GM19372 (cell line): ENCODE results near the gene CEP112.
"Not testable (repeated sequence)": the region's sequence is repeated elsewhere in the genome, so short reads cannot be mapped to it uniquely, and the experiment has no call there.

ENCODE experiments used
- ATAC-seq: cut with Tn5 transposase; IDR thresholded peaks from one replicate; pipeline ENCODE4 v1.9.1; 2021; ENCODE audit warnings: mild to moderate bottlenecking, low read depth, moderate library complexity; ENCODE audit not compliant: unreplicated experiment

The CEP112 gene

DNA sequence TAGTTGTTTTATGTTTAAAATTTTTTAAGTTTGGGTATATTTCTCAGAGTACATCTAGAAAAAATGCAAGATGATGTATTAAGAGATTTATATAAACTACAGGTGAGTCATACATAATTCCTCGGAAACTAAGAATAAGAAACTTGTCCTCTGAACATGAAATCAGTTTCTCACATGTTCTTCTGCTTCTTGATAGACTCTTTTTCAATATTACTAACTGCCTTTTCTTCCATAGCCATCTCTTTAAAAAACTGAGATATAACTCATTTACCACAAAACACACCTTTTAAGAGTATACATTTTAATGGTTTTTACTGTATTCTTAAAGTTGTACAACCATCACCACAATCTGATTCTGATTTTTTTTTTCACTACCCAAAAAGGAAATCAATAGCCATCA is 392.1 kb downstream of the CEP112 start:
- ATAC-seq = no peak

DNA sequence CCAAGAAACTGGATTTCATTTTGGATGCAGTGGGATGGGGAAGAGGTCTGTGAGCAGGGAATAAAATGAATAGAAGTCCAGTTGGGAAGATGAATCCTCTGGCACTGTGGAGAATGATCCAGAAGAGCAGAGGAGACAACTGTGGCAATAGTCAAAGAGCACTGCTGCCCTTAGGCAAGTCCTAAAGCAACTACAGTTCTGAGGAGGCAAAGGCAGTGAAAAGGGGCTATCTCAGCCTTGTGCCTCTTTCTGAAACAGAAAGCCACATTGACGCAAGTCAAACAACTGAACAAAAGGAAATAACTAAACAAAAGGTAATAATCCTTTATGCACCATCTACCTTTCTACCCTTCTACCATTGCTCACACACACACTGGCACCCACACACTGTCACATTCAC is 392.5 kb downstream of the CEP112 start:
- ATAC-seq = no peak

DNA sequence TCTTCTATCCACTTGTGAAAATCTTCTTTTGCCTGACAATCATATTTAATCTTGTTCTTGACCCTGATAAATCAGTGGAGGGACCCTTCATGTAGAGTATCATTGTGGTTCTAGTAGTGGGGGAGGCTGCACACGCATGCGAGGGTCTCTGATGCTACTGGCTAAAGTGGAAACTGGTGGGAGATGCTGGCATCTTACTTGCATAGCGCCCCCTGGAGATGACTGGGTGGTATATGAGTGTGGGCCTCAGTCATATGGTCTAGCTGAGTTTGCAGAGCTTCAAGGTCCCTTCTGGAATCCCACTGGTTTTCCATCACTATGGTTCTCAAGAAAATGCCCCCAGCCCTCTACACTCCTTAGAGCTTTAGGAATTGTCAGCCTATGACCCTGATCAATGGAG is 394.1 kb downstream of the CEP112 start:
- ATAC-seq = no peak

DNA sequence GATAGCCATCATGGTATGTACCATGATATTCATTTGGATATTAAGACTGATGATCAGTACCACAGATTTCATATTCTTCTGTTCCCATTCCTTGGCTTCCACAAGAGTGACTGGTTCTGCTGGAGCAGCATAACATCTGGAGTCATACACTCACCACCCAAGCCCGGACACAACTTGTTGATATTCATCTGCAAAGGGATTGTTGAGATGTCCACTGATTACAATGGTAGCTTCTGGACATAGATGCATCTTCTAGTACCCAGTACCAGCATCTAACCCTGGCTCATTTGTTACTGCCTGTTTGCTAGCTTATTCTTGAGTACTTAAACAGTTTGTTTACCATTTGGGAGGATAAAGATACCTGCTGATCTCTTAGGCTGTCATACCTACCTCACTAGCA is 394.8 kb downstream of the CEP112 start:
- no peak for ATAC-seq

DNA sequence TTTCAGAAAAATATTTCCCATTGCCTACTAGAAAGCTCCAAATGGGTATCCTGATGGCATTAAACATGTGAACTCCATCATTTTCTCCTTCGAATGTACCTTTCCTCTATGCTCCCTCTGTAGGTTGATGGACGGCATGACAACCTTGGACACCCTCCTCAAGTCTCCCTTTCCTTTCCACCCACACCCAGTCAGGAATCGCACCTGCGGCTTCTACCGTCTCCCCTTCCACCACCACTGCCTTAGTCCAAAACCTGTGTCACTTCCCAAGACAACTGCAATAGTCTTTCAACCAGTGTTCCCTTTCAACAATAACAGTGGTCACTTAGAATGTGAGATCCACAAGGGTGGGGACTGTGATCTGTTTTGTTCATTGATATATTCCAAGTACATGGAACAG is 397.4 kb downstream of the CEP112 start:
- ATAC-seq = no peak

DNA sequence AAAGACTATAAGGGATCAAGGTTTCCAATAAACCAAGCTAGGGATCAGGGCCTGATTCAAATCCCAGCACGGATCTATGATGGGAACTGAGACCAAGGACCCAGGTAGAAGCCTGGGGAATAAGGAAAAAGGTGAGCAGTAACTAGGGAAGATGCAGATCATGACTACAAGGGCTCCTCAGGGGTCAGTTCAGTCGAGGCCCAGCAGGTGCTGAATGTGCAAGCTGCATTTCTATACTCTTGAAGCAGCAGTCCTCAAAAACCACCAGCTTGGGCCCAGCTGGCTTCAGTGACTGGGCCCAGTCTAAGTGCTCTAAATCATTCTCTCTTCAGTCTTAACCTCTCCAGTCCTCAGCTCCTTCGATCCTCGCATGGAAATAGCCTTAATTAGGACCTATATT is 401.7 kb downstream of the CEP112 start:
- ATAC-seq = no peak

DNA sequence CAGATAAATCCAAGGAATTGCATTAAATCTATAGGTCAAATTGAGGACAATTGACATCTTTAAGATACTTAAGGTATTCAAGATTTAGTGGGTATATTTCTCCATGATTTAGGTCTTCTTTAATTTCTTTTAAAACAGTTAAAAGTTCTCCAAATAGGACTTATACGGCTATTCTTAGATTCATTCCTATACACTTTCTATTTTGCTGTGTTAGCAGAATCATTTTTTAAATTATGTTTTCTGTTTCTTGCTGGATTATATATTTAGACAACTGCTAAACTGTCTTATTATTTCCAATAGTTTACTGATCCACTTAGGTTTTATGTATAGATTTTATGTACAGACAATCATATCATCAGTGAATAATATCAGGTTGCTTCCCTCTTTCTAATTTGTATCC is 404.4 kb downstream of the CEP112 start:
- ATAC-seq = no peak

DNA sequence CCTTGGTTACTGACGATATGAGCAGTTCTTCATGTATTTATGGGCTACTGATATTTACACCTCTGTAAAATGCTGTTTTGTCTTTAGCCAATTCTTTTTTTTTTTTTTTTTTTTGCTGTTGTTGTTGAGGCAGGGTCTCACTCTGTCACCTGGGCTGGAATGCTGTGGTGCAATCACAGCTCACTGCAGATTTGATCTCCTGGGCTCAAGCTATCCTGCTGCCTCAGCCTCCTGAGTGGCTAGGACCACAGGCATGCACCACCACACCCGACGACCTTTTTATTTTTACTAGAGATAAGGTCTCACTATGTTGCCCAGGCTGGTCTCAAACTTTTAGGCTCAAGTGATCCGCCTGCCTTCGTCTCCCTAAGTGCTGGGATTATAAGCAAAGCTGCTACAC is 405.5 kb downstream of the CEP112 start:
- ATAC-seq = no peak

DNA sequence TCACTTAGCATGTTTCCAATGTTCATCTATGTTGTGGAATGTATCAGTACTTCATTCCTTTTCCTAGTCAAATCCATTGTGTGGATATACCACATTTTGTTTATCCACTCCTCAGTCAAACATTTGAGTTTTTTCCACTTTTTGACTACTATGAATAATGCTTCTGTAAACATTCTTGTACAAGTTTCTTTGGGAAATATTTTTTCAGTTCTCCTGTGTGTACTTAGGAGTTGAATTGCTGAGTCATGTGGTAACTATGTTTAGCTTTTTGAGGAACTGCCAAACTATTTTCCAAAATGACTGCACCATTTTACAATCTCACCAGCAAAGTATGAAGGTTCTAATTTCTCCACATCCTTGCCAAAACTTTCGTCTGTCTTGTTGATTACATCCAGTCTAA is 406.8 kb downstream of the CEP112 start:
- ATAC-seq = no peak

DNA sequence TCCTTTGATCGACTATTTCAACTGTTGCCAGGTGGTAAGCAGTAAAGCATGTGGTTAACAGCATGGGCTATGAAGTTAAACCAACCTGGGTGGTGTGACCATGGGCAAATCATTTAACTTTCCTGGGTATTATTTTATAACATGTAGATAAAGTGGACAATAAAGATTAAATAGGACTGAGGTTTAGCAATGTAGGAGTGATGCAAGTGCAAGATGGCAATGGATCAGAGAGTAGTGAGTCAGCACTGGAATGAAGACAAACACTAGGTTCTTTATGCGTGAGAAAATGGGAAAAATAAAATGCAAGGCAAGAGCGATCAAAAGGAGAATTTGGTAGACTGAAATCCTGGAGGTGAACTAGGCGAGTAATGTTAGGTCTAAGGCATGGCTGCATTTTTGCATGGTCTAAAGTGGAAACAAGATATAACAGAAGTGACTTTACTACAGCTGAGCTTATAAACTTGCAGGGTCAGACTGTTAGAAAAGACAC is 408.0 kb downstream of the CEP112 start:
- no peak for ATAC-seq

DNA sequence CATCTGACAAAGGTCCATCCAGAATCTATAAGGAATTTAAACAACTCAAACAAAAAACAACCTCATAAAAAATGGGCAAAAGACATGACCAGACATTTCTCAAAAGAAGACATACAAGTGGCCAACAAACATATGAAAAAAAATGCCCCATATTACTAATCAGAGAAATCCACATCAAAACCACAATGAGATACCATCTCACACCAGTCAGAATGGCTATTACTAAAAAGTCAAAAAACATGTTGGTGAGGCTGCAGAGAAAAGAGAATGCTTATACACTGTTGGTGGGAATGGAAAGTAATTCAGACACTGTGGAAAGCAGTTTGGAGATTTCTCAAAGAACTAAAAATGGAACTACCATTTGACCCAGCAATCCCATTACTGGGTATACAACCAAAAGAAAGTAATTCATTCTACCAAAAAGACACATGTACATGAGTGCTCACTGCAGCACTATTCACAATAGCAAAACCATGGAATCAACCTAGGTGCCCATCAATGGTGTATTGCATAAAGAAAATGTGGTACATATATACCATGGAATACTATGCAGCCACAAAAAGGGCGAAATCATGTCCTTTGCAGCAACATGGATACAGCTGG is 409.7 kb downstream of the CEP112 start:
- ATAC-seq = not testable (repeated sequence)

DNA sequence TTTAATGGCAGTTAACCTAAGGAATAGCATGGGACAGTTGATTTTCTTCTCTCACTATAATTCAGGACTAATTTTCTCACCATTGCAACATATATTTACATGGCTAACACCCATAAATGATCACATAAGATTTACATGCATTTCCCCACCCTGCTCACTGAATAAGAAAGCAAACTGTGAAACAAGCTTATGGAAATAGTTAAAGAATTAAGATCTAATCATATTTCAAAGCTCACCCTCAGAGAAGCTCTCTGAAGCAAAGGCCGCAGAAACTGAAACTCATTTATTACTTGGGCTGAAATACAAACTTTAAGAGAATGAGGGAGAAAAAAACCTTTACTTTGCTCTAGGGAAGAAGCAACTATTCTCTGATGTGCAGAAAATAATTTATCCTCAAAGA is 411.8 kb downstream of the CEP112 start:
- ATAC-seq = no peak

DNA sequence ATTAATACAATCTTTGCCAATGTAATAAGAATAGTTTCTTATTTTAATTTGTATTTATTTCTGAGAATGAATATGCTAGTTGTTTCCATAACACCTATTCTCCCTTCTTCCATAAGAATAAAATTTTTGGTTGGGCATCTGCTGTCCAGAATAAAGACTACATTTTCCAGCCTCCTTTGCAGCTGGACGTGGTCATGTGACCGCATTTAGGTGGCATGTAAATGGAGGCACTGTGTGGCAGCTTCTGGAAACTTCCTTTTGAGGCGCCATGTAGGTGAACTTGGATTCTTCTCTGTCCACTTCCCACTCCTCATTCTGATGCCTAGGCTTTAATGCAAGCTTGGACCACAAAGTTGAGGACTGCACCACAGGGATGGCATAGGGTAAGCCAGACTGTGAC is 415.0 kb downstream of the CEP112 start:
- ATAC-seq = no peak

DNA sequence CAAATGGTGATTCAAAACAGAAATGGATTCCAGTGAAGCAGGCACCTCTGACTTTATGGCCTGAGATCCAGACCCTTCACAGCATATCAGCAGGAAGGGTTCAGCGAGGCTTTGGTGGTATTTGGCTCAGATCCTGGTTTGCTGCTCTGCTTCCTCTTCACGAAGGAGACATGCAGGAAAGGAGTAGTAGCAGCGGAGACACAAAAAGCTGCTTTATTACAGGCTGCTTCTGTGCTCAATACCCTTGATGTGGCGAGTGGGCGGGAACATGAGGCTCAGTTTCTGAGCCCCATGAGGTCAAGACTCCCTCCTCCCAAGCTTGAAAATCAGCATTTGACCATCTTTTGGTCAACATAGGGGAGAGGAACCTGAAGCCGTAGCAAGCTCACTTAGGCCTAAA is 417.1 kb downstream of the CEP112 start:
- no peak for ATAC-seq

DNA sequence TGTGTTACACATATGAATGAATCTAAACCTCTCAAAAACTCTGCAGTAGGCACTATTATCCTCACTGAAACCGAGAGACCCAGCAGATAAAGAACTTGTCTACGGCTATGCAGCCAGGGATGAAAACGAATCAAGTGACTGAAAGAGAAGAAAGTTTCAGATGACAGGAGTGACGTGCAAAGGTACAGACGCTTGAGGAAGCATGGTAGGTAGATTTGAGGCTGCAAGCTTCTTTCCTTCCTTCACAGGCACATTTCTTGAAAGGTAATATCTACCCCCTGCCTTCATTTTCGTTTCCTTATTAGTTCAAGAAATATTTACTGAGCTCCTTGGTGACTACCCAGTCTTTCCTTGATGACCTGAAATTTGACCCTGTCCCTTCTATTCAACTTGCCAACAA is 418.9 kb downstream of the CEP112 start:
- no peak for ATAC-seq

DNA sequence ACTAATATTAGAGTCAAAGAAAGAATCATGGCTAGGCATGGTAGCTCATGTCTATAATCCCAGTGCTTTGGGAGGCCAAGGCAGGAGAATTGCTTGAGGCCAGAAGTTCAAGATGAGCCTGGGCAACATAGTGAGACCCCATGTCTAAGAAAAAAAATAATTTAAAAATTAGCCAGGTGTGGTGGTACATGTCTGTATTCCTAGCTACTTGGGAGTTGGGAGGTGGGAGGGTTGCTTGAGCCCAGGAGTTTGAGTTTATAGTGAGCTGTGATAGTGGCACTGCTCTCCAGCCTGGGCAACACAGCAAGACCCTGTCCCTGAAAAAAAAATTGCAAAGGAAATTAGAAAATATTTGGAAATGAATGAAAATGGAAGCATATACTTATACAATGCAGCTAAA is 420.2 kb downstream of the CEP112 start:
- no peak for ATAC-seq

DNA sequence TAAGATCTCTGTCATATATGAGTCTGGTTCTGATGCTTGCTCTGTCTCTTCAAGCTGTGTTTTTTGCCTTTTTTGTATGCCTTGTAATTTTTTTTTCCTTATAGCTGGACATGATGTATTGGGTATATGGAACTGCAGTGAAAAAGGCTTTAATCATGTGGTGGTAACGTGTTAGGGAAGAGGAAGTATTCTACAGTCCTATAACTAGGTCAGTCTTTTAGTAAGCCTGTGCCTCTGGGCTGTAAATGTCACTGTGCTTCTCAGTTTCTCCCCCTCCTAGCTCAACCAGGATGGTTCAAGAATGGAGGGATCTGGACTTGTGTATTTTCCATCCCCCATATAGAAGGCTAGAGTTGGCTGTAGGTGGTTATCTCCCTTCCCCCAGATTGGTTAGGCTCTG is 428.1 kb downstream of the CEP112 start:
- no peak for ATAC-seq

DNA sequence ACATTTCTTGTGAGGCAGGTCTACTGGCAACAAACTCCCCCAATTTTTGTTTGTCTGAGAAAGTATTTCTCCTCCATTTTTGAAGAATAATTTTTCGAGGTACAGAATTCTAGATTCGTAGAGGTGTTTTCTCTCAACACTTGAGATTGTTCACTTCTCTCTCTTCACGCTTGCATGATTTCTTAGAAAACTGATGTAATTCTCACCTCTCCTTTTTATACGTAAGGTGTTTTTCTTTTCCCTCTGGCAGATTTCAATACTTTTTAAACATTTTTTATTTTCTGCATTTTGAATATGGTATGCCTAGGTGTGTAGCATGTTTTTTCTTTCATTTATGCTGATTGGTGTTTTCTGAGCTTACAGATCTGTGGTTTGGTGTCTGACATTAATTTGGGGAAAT is 429.0 kb downstream of the CEP112 start:
- ATAC-seq = no peak

DNA sequence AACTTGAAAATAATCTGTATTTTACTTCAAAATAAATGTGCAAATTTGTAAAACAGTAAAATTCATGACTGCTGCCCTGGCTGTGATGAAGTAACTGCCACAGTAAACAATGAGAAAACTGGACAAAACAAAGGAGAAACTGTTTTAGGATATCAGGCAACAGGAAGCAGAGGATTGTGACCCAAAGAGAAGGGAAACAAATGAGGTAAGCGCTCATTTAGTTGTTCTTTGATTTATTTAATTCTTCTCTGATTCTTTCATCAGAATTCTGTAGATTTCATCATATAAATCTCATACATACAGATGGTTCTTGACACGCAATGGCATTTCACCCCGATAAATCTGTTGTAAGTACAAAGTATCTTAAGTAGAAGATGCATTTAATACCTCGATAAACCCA is 432.4 kb downstream of the CEP112 start:
- no peak for ATAC-seq

DNA sequence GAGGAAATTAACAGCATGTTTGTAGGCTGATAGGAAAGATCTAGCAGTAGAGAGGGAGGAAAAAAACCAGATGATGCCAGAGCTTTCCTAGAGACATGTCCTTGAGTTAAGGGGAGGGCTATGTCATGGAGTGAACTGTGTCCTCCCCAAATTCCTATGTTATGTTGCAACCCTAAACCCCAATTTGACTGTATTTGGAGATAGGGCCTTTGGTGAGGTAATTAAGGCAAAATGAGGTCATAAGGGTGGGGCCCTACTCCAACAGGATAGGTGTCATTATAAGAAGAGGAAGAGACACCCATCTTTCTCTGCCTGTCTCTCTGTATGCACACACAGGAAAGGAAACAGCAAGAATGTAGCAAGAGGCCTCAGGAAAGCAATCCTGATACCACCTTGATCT is 435.2 kb downstream of the CEP112 start:
- ATAC-seq = no peak

DNA sequence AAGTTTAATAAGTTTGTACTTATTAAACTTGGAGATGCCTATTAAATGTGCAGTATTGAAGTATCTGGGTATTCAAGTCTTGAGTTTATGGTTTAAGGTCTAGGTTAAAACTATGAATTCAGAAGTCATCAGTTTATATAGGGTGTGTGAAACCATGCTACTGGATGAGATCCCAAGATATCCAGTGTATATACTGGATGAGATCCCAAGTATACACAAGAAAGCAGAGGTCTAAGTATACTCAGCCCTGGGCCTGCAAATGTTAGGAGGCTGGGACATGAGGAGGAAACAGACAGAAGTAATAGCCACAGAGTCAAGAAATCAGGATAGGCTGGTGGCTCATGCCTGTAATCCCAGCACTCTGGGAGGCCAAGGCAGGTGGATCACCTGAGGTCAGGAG is 436.1 kb downstream of the CEP112 start:
- ATAC-seq = no peak

DNA sequence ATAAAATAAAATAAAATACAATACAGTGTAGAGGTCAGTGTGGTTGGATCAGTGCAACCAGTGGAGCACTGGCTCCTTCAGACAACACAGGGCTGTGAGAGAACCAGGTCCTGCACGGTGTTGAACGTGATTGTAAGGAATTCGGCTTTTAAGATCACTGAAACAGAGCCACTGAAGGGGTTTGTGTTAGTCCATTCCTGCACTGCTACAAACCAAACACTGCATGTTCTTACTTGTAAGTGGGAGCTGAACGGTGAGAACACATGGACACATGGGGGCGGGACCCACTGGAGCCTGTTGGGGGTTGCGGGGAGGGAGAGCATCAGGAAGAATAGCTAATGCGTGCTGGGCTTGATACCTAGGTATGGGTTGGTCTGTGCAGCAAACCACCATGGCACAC is 437.3 kb downstream of the CEP112 start:
- ATAC-seq = no peak

DNA sequence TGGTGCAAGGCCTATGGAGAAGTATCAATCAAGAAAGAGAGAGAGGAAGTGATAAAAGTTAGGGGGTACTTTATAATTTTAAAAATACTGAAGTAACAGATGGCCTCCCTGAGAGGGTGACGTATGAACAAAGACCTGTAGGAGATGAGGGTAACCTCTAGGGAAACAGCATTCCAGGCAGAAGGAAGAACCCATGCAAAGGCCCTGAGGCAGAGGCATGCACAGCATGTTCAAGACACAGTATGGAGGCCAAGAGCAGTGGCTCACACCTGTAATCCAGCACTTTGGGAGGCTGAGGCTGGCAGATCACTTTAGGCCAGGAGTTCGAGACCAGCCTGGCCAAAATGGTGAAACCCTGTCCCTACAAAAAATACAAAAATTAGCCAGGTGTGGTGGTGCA is 437.9 kb downstream of the CEP112 start:
- ATAC-seq = no peak
